Liver (tissue), 9 donors: ENCODE measurements around the gene PFKL. TPM values are rescaled to one million over a fixed set of nuclear protein-coding genes. Genes with fewer than 3 reads are reported as not detected.

Source experiments
- DNase-seq: peaks from one replicate; pipeline ENCODE4 v3.0.0-alpha.2; 2017; ENCODE audit warnings: low spot score
- H3K27ac ChIP-seq, 2 donors: one replicate each; pipeline ENCODE4 v1.7.0; 2013; ENCODE audit warnings: inconsistent platforms in 2 of 2, low read length in 2 of 2, control low read depth in 1 of 2, low read depth in 1 of 2, mild to moderate bottlenecking in 1 of 2
- H3K27me3 ChIP-seq, 4 donors: one replicate each; pipeline versions ENCODE4 v1.6.1 to v1.7.0; 2013; ENCODE audit warnings: low read length in 3 of 4, inconsistent platforms in 1 of 4, mild to moderate bottlenecking in 1 of 4, moderate library complexity in 1 of 4; ENCODE audit not compliant: control insufficient read depth in 4 of 4, insufficient read depth in 4 of 4
- H3K36me3 ChIP-seq, 4 donors: one replicate each; pipeline versions ENCODE4 v1.6.1 to v1.7.0; 2013; ENCODE audit warnings: low read length in 3 of 4, mild to moderate bottlenecking in 3 of 4, low read depth in 1 of 4, moderate library complexity in 1 of 4; ENCODE audit not compliant: control insufficient read depth in 4 of 4, insufficient read depth in 3 of 4
- H3K4me1 ChIP-seq, 4 donors: one replicate each; pipeline versions ENCODE4 v1.6.1 to v1.7.0; 2013; ENCODE audit warnings: low read length in 3 of 4, mild to moderate bottlenecking in 3 of 4, moderate library complexity in 1 of 4; ENCODE audit not compliant: control insufficient read depth in 4 of 4, insufficient read depth in 4 of 4
- H3K4me3 ChIP-seq, 3 donors: one replicate each; pipeline versions ENCODE4 v1.6.1 to v1.7.0; 2013; ENCODE audit warnings: low read length in 3 of 3, control low read depth in 1 of 3, low read depth in 1 of 3, mild to moderate bottlenecking in 1 of 3
- H3K9ac ChIP-seq, 2 donors: one replicate each; pipeline ENCODE4 v1.7.0; 2013; ENCODE audit warnings: low read length in 2 of 2, mild to moderate bottlenecking in 2 of 2, moderate library complexity in 2 of 2, control low read depth in 1 of 2, low read depth in 1 of 2
- H3K9me3 ChIP-seq, 4 donors: one replicate each; pipeline versions ENCODE4 v1.6.1 to v1.7.0; 2013; ENCODE audit warnings: low read length in 3 of 4; ENCODE audit not compliant: control insufficient read depth in 4 of 4
- CTCF ChIP-seq: fragments of 150-350 bp; IDR thresholded peaks from 2 replicates; pipeline ENCODE4 v1.5.1; 2017; ENCODE audit warnings: improper control_type of control experiment, low read depth, low read length; ENCODE audit not compliant: missing input control
- EGR1 ChIP-seq, 2 donors: IDR thresholded peaks; 2 replicates each; pipeline ENCODE4 v1.6.1; 2016 to 2018; ENCODE audit warnings: antibody characterized with exemption in 2 of 2, low read depth in 2 of 2
- FOXA1 ChIP-seq: IDR thresholded peaks from 2 replicates; pipeline ENCODE4 v1.6.1; 2016; ENCODE audit warnings: antibody characterized with exemption
- FOXA2 ChIP-seq: IDR thresholded peaks from 2 replicates; pipeline ENCODE4 v1.6.1; 2016; ENCODE audit warnings: antibody characterized with exemption
- GABPA ChIP-seq, 2 donors: IDR thresholded peaks in 1 of 2; conservative IDR thresholded peaks in 1 of 2; 2 replicates each; pipeline ENCODE4 v1.6.1; 2016; ENCODE audit warnings: antibody characterized with exemption in 2 of 2, mild to moderate bottlenecking in 1 of 2, moderate library complexity in 1 of 2
- HNF4A ChIP-seq, 2 donors: conservative IDR thresholded peaks; 2 replicates each; pipeline ENCODE4 v1.6.1; 2016; ENCODE audit warnings: antibody characterized with exemption in 2 of 2, mild to moderate bottlenecking in 2 of 2
- HNF4G ChIP-seq: IDR thresholded peaks from 2 replicates; pipeline ENCODE4 v1.6.1; 2016; ENCODE audit warnings: antibody characterized with exemption
- NR2F2 ChIP-seq: IDR thresholded peaks from 2 replicates; pipeline ENCODE4 v1.6.1; 2016; ENCODE audit warnings: antibody characterized with exemption
- RAD21 ChIP-seq, 2 donors: IDR thresholded peaks; 2 replicates each; pipeline ENCODE4 v1.6.1; 2016; ENCODE audit warnings: antibody characterized with exemption in 2 of 2, mild to moderate bottlenecking in 2 of 2
- REST ChIP-seq: IDR thresholded peaks from 2 replicates; pipeline ENCODE4 v1.6.1; 2016; ENCODE audit warnings: antibody characterized with exemption, mild to moderate bottlenecking
- RXRA ChIP-seq, 2 donors: IDR thresholded peaks; 2 replicates each; pipeline ENCODE4 v1.6.1; 2017 to 2018; ENCODE audit warnings: antibody characterized with exemption in 2 of 2, mild to moderate bottlenecking in 1 of 2
- SP1 ChIP-seq: IDR thresholded peaks from 2 replicates; pipeline ENCODE4 v1.6.1; 2018; ENCODE audit warnings: antibody characterized with exemption, mild to moderate bottlenecking
- TAF1 ChIP-seq: conservative IDR thresholded peaks from 2 replicates; pipeline ENCODE4 v1.6.1; 2016; ENCODE audit warnings: antibody characterized with exemption, mild to moderate bottlenecking
- YY1 ChIP-seq: IDR thresholded peaks from 2 replicates; pipeline ENCODE4 v1.6.1; 2016; ENCODE audit warnings: antibody characterized with exemption, mild to moderate bottlenecking
- ZBTB33 ChIP-seq: IDR thresholded peaks from 2 replicates; pipeline ENCODE4 v1.6.1; 2016; ENCODE audit warnings: antibody characterized with exemption
- WGBS: extraction: QIAGEN DNeasy Blood & Tissue Kit; methylation state at CpG from one replicate; pipeline ENCODE4 v1.1.7; 2013; 5-methylcytosine and 5-hydroxymethylcytosine counted together
- polyA plus RNA-seq, 2 donors: library from polyadenylated mRNA; stranded (reverse) in 1 of 2; unstranded in 1 of 2; fragments of 200-250 nt in 1 of 2; fragments of >200 nt in 1 of 2; fragmentation: Nextera tagmentation in 1 of 2; extraction: Ambion mirVana in 1 of 2; gene quantifications; one replicate each; pipeline versions ENCODE4 v1.2.1 to v1.2.3, GENCODE V29; 2013 to 2015
- total RNA-seq, 2 donors: library from RNA; depleted of rRNA; stranded (reverse); fragments of >200 nt; gene quantifications; one replicate each; pipeline ENCODE4 v1.2.3, GENCODE V29; 2014
- TF ChIP-seq, protein P1 (sequence below): IDR thresholded peaks from 2 replicates; pipeline ENCODE4 v1.6.1; 2016; ENCODE audit warnings: antibody characterized with exemption
- TF ChIP-seq, protein P2 (sequence below): IDR thresholded peaks from 2 replicates; pipeline ENCODE4 v1.6.1; 2016; ENCODE audit warnings: antibody characterized with exemption
- donor health status: healthy.
- donor health status: healthy.
- donor health status: healthy.
- donor health status: healthy.
- donor health status: healthy.

The PFKL gene
- total and polyA plus RNA-seq, 4 donors: 48.1 to 98.4 (median 81.0) TPM

GRCh38 chr21:44324854-44325107 lies 24.9 kb downstream of the PFKL start:
- TF ChIP-seq RAD21 (IDR thresholded peaks at IDR 0.05): no peak
- TF ChIP-seq, protein P1, sequence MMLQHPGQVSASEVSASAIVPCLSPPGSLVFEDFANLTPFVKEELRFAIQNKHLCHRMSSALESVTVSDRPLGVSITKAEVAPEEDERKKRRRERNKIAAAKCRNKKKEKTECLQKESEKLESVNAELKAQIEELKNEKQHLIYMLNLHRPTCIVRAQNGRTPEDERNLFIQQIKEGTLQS: no peak
- no peak for TF ChIP-seq ZBTB33
- TF ChIP-seq YY1: no peak
- no peak for TF ChIP-seq HNF4G
- no peak for TF ChIP-seq FOXA1
- TF ChIP-seq RXRA (IDR thresholded peaks at IDR 0.05): no peak
- no peak for TF ChIP-seq NR2F2
- no peak for TF ChIP-seq HNF4A (conservative IDR thresholded peaks at IDR 0.05)
- Histone ChIP-seq H3K27ac (no peak overlapping the region), H3K4me3 (no peak overlapping the region), H3K36me3 (peaks cover 2 to 52% (median 25%) of the 10 kb centered on the region in 4 donors), H3K4me1 (no peaks in the 10 kb centered on the region), H3K27me3 (no peaks in the 10 kb centered on the region), H3K9ac (no peak overlapping the region), H3K9me3 (no peaks in the 10 kb centered on the region)
- DNase-seq: no peak
- 96% methylated on average over 11 of the region's 11 CpGs for whole genome bisulfite sequencing

DNA sequence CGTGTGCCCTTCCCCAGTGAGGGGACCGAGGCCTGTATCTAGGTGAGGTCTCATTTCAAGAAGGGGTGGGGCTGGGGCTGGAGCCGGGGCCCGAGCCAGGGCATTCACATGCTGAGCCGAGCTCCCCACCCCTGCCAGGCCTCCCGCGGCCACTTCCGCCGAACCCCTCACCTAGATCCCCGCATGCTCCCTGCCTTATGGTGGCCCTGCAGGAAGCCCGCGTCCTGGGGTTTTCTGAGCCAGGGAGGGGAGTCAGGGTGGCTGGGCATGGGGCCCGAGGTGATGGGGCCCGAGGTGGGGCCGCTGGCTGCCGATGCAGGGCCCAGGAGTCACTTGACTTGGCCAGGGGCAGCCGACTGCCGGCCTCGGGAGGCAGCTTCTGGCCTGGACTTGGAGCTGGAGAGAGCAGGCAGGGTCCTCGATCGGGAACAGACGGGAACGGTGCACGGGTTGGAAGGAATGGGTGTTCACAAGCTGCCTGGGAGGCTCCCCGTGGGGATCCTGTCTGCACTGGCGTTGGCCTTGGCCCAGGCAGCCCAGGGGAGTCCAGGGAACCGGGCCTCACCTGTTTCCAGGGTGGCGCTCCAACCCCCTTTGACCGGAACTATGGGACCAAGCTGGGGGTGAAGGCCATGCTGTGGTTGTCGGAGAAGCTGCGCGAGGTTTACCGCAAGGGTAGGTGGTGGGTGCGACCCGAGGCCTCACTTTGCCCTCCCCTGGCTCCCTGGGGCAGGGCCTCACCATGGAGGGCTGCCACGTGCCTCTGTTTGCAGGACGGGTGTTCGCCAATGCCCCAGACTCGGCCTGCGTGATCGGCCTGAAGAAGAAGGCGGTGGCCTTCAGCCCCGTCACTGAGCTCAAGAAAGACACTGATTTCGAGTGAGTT lies 25.8 kb downstream of the PFKL start:
- no peaks in the 10 kb centered on the region for H3K27me3 ChIP-seq
- H3K9me3 ChIP-seq: no peaks in the 10 kb centered on the region
- TF ChIP-seq, protein P2, sequence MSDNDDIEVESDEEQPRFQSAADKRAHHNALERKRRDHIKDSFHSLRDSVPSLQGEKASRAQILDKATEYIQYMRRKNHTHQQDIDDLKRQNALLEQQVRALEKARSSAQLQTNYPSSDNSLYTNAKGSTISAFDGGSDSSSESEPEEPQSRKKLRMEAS: no peak
- TF ChIP-seq RAD21 (IDR thresholded peaks at IDR 0.05): no peak
- TF ChIP-seq HNF4G: no peak
- no peak for TF ChIP-seq TAF1
- TF ChIP-seq, protein P1: no peak
- TF ChIP-seq NR2F2: no peak
- TF ChIP-seq CTCF: no peak
- TF ChIP-seq EGR1 (IDR thresholded peaks at IDR 0.05; ENCODE audit: low read depth in 2 of 2): no peak
- no peak for TF ChIP-seq SP1
- no peak for TF ChIP-seq FOXA2
- no peak for TF ChIP-seq REST
- no peak for TF ChIP-seq YY1
- TF ChIP-seq GABPA (IDR thresholded peaks at IDR 0.05 in 1 of 2, conservative IDR thresholded peaks at IDR 0.05 in 1 of 2): no peak
- no peak for TF ChIP-seq ZBTB33
- TF ChIP-seq FOXA1: no peak
- no peak overlapping the region for H3K9ac ChIP-seq
- H3K36me3 ChIP-seq: peaks cover 2 to 47% (median 25%) of the 10 kb centered on the region in 4 donors
- no peak overlapping the region for H3K4me3 ChIP-seq
- H3K27ac ChIP-seq: no peak overlapping the region
- H3K4me1 ChIP-seq: no peaks in the 10 kb centered on the region
- no peak for DNase-seq
- WGBS: 95% methylated on average over 44 of the region's 44 CpGs
